H9 (cell line): ENCODE results near the gene CAMK2G. TPM values are rescaled to one million over a fixed set of nuclear protein-coding genes. Genes with fewer than 3 reads are reported as not detected.
A peak's percentile ranks its signal among the peaks of the same experiment; 100 is the strongest.

Source experiments
- DNase-seq: peaks from one replicate; pipeline ENCODE4 v3.0.0-alpha.2; 2017
- H2AFZ ChIP-seq: one replicate; pipeline ENCODE4 v1.6.1; 2013; ENCODE audit warnings: mild to moderate bottlenecking, low read length, control low read depth, moderate library complexity
- H2AK5ac ChIP-seq: 2 replicates; pipeline ENCODE4 v1.6.1; 2013; ENCODE audit warnings: low read length, control low read depth, mixed read lengths; ENCODE audit not compliant: insufficient read length
- H2BK120ac ChIP-seq: one replicate; pipeline ENCODE4 v1.6.1; 2013; ENCODE audit warnings: low read depth, mild to moderate bottlenecking, low read length, control low read depth, inconsistent platforms; ENCODE audit not compliant: poor library complexity, severe bottlenecking
- H2BK12ac ChIP-seq: 2 replicates; pipeline ENCODE4 v1.6.1; 2013; ENCODE audit warnings: low read length, control low read depth, mixed read lengths, low read depth; ENCODE audit not compliant: insufficient read length
- H2BK15ac ChIP-seq: 2 replicates; pipeline ENCODE4 v1.6.1; 2013; ENCODE audit warnings: low read depth, low read length, control low read depth
- H2BK20ac ChIP-seq: one replicate; pipeline ENCODE4 v1.6.1; 2013; ENCODE audit warnings: low read depth, mild to moderate bottlenecking, low read length, control low read depth, inconsistent platforms; ENCODE audit not compliant: poor library complexity, severe bottlenecking
- H2BK5ac ChIP-seq: 2 replicates; pipeline ENCODE4 v1.6.1; 2013; ENCODE audit warnings: low read length, control low read depth, mixed read lengths; ENCODE audit not compliant: insufficient read length
- H3K14ac ChIP-seq: 2 replicates; pipeline ENCODE4 v1.6.1; 2013; ENCODE audit warnings: low read length, control low read depth; ENCODE audit not compliant: insufficient read depth
- H3K18ac ChIP-seq: 2 replicates; pipeline ENCODE4 v1.6.1; 2013; ENCODE audit warnings: low read depth, mild to moderate bottlenecking, mixed read lengths, low read length, control low read depth; ENCODE audit not compliant: insufficient read length
- H3K23ac ChIP-seq: 2 replicates; pipeline ENCODE4 v1.6.1; 2013; ENCODE audit warnings: low read length, control low read depth, mixed read lengths, low read depth; ENCODE audit not compliant: insufficient read length
- H3K23me2 ChIP-seq: 2 replicates; pipeline ENCODE4 v1.6.1; 2013; ENCODE audit warnings: low read depth, mild to moderate bottlenecking, mixed read lengths, low read length, control low read depth; ENCODE audit not compliant: insufficient read length, poor library complexity, severe bottlenecking
- H3K27ac ChIP-seq: 2 replicates; pipeline ENCODE4 v1.5.1; 2013; ENCODE audit warnings: low read length, control low read depth, mixed read lengths, low read depth; ENCODE audit not compliant: insufficient read length
- H3K27me3 ChIP-seq: 2 replicates; pipeline ENCODE4 v1.6.1; 2013; ENCODE audit warnings: low read length, control low read depth, inconsistent platforms; ENCODE audit not compliant: insufficient read depth
- H3K4ac ChIP-seq: 2 replicates; pipeline ENCODE4 v1.6.1; 2013; ENCODE audit warnings: low read depth, mild to moderate bottlenecking, control low read depth, inconsistent platforms, low read length, moderate library complexity
- H3K4me1 ChIP-seq: 2 replicates; pipeline ENCODE4 v1.6.1; 2013; ENCODE audit warnings: low read length, control low read depth, inconsistent platforms; ENCODE audit not compliant: insufficient read depth
- H3K4me2 ChIP-seq: 2 replicates; pipeline ENCODE4 v1.6.1; 2013; ENCODE audit warnings: low read length, control low read depth, mixed read lengths; ENCODE audit not compliant: insufficient read length, insufficient read depth
- H3K56ac ChIP-seq: 2 replicates; pipeline ENCODE4 v1.6.1; 2013; ENCODE audit warnings: low read depth, mild to moderate bottlenecking, mixed read lengths, low read length, control low read depth; ENCODE audit not compliant: insufficient read length
- H3K79me1 ChIP-seq: 2 replicates; pipeline ENCODE4 v1.6.1; 2013; ENCODE audit warnings: low read depth, mild to moderate bottlenecking, moderate library complexity, low read length, control low read depth, inconsistent platforms; ENCODE audit not compliant: insufficient read depth, poor library complexity, severe bottlenecking
- H3K79me2 ChIP-seq: 2 replicates; pipeline ENCODE4 v1.6.1; 2013; ENCODE audit warnings: low read length, control low read depth, inconsistent platforms; ENCODE audit not compliant: insufficient read depth
- H3K9ac ChIP-seq: 2 replicates; pipeline ENCODE4 v1.6.1; 2013; ENCODE audit warnings: low read length, control low read depth, mixed read lengths; ENCODE audit not compliant: insufficient read length; ENCODE audit errors: extremely low read depth
- H3K9me3 ChIP-seq: one replicate; pipeline ENCODE4 v1.6.1; 2013; ENCODE audit warnings: low read depth, low read length, inconsistent platforms; ENCODE audit not compliant: control insufficient read depth
- H3T11ph ChIP-seq: one replicate; pipeline ENCODE4 v1.6.1; 2013; ENCODE audit warnings: mild to moderate bottlenecking, low read length, control low read depth, inconsistent platforms
- H4K20me1 ChIP-seq: one replicate; pipeline ENCODE4 v1.6.1; 2013; ENCODE audit not compliant: control insufficient read depth, insufficient read length, insufficient read depth
- H4K5ac ChIP-seq: 2 replicates; pipeline ENCODE4 v1.6.1; 2013; ENCODE audit warnings: low read depth, mild to moderate bottlenecking, mixed read lengths, low read length, control low read depth; ENCODE audit not compliant: insufficient read length
- H4K8ac ChIP-seq: replicated peaks from 2 replicates; pipeline ENCODE4 v1.6.1; 2013; ENCODE audit warnings: low read length, control low read depth, mixed read lengths, low read depth; ENCODE audit not compliant: insufficient read length
- H4K91ac ChIP-seq: 2 replicates; pipeline ENCODE4 v1.6.1; 2013; ENCODE audit warnings: low read depth, mild to moderate bottlenecking, moderate library complexity, mixed read lengths, low read length, control low read depth; ENCODE audit not compliant: insufficient read length
- H3K27ac Mint-ChIP-seq, 3 experiments: 2 replicates in 2 of 3; 3 replicates in 1 of 3; pipeline ENCODE4 v1.8.0; 2020 to 2021; ENCODE audit warnings: mixed read lengths in 3 of 3, mild to moderate bottlenecking in 1 of 3, moderate library complexity in 1 of 3
- H3K27me3 Mint-ChIP-seq: 2 replicates; pipeline ENCODE4 v1.8.0; 2021; ENCODE audit warnings: low read depth, mild to moderate bottlenecking, moderate library complexity, mixed read lengths
- H3K36me3 Mint-ChIP-seq, 3 experiments: 2 replicates in 2 of 3; 3 replicates in 1 of 3; pipeline ENCODE4 v1.8.0; 2020 to 2021; ENCODE audit warnings: low read depth in 3 of 3, mixed read lengths in 3 of 3; ENCODE audit not compliant: insufficient read depth in 1 of 3
- H3K4me1 Mint-ChIP-seq, 2 experiments: 2 replicates each; pipeline ENCODE4 v1.8.0; 2020; ENCODE audit warnings: mixed read lengths in 2 of 2
- H3K4me3 Mint-ChIP-seq, 2 experiments: 2 replicates in 1 of 2; 3 replicates in 1 of 2; pipeline ENCODE4 v1.8.0; 2020 to 2021; ENCODE audit warnings: mild to moderate bottlenecking in 2 of 2, mixed read lengths in 2 of 2, moderate library complexity in 1 of 2
- H3K9me3 Mint-ChIP-seq, 2 experiments: 2 replicates in 1 of 2; 3 replicates in 1 of 2; pipeline ENCODE4 v1.8.0; 2020; ENCODE audit warnings: mild to moderate bottlenecking in 2 of 2, mixed read lengths in 2 of 2, moderate library complexity in 1 of 2
- WGBS: extraction: QIAGEN DNeasy Blood & Tissue Kit; methylation state at CpG from one replicate; pipeline ENCODE4 v1.1.7; 2013; ENCODE audit warnings: missing lambda C conversion rate, low lambda C conversion rate, mixed read lengths; ENCODE audit not compliant: insufficient read length; ENCODE audit errors: extremely low coverage; 5-methylcytosine and 5-hydroxymethylcytosine counted together
- total RNA-seq: library from RNA; stranded (reverse); gene quantifications from 2 replicates; pipeline ENCODE4 v1.2.1, GENCODE V29; 2021
- TF ChIP-seq, protein P1 (sequence below): fragments of 200-600 bp; sonication (generic); conservative IDR thresholded peaks from 3 replicates; pipeline ENCODE4 v1.8.0; 2021; ENCODE audit warnings: antibody characterized with exemption, mild to moderate bottlenecking

Gene CAMK2G
- total RNA-seq, 1 experiment from 2014 or later, result 31.8 TPM

DNA sequence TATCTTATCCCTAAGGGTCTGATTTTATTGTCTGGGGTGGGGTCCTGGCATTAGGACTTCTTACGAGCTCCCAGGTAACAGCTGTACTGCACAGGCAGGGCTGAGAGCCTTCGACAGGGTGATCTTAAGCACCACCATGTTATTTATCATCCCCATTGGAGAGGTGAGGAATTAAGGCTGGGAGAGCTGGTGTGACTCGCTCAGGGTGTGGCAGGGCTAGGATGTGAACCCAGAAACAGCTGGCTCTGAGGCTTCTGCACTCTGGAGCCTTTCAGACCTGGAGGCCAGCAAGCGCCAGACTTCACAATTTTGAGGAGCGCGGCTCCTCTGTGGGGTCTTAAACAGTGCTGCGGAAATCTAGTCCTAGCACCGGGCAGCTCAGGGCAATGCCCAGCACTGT lies 35.5 kb downstream of the CAMK2G start:
- Histone ChIP-seq H2BK20ac (no peak overlapping the region), H3K4me2 (no peak overlapping the region), H4K91ac (no peak overlapping the region), H3K23ac (no peak overlapping the region), H3K4ac (no peak overlapping the region), H3K79me1 (no peaks in the 10 kb centered on the region), H4K20me1 (no peaks in the 10 kb centered on the region), H3K79me2 (no peaks in the 10 kb centered on the region), H3K4me1 (no peaks in the 10 kb centered on the region), H2BK15ac (no peak overlapping the region), H2BK12ac (no peak overlapping the region), H3K9ac (no peak overlapping the region), H2BK120ac (no peak overlapping the region), H3K56ac (no peak overlapping the region), H3K27me3 (no peaks in the 10 kb centered on the region), H3K18ac (no peak overlapping the region), H2AK5ac (no peak overlapping the region), H2AFZ (no peak overlapping the region), H3K23me2 (no peaks in the 10 kb centered on the region), H4K5ac (no peak overlapping the region), H3T11ph (no peak overlapping the region), H3K14ac (no peak overlapping the region), H4K8ac (no peak overlapping the region), H3K27ac (no peak overlapping the region), H2BK5ac (no peak overlapping the region), H3K9me3 (no peaks in the 10 kb centered on the region)
- no peak for DNase-seq
- H3K4me1 Mint-ChIP-seq, result peaks cover 0 to 15% of the 10 kb centered on the region in 2 experiments; a peak in 2 of 4 replicates
- WGBS, result no CpG with 5 or more reads among the region's 8 CpGs
- H3K27me3 Mint-ChIP-seq, result no peaks in the 10 kb centered on the region
- H3K27ac Mint-ChIP-seq, result 0 out of 7 replicates have a peak overlapping the region, but pooled peaks of 1 of the 3 experiments have one; percentile 17
- no peak overlapping the region for H3K4me3 Mint-ChIP-seq
- no peaks in the 10 kb centered on the region for H3K9me3 Mint-ChIP-seq
- H3K36me3 Mint-ChIP-seq, result peaks cover 15 to 72% (median 43%) of the 10 kb centered on the region in 3 experiments
- TF ChIP-seq, protein P1, sequence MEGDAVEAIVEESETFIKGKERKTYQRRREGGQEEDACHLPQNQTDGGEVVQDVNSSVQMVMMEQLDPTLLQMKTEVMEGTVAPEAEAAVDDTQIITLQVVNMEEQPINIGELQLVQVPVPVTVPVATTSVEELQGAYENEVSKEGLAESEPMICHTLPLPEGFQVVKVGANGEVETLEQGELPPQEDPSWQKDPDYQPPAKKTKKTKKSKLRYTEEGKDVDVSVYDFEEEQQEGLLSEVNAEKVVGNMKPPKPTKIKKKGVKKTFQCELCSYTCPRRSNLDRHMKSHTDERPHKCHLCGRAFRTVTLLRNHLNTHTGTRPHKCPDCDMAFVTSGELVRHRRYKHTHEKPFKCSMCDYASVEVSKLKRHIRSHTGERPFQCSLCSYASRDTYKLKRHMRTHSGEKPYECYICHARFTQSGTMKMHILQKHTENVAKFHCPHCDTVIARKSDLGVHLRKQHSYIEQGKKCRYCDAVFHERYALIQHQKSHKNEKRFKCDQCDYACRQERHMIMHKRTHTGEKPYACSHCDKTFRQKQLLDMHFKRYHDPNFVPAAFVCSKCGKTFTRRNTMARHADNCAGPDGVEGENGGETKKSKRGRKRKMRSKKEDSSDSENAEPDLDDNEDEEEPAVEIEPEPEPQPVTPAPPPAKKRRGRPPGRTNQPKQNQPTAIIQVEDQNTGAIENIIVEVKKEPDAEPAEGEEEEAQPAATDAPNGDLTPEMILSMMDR, result no peak
